Osteocyte (in vitro differentiated cells): ENCODE results near the gene NMRAL1. TPM values are rescaled to one million over a fixed set of nuclear protein-coding genes. Genes with fewer than 3 reads are reported as not detected.

ENCODE experiments used
- DNase-seq: peaks from one replicate; pipeline ENCODE4 v3.0.0; 2021; ENCODE audit warnings: mixed read lengths; ENCODE audit not compliant: unreplicated experiment; ENCODE audit errors: extremely low spot score
- H3K27ac Mint-ChIP-seq: one replicate; pipeline ENCODE4 v1.8.0; 2021; ENCODE audit warnings: mild to moderate bottlenecking, mixed read lengths; ENCODE audit not compliant: unreplicated experiment
- H3K27me3 Mint-ChIP-seq: one replicate; pipeline ENCODE4 v1.8.0; 2021; ENCODE audit warnings: mixed read lengths; ENCODE audit not compliant: unreplicated experiment
- H3K36me3 Mint-ChIP-seq: one replicate; pipeline ENCODE4 v1.8.0; 2021; ENCODE audit warnings: mixed read lengths; ENCODE audit not compliant: unreplicated experiment
- H3K4me1 Mint-ChIP-seq: one replicate; pipeline ENCODE4 v1.8.0; 2021; ENCODE audit warnings: mixed read lengths; ENCODE audit not compliant: unreplicated experiment
- H3K4me3 Mint-ChIP-seq: one replicate; pipeline ENCODE4 v1.8.0; 2021; ENCODE audit warnings: mild to moderate bottlenecking, moderate library complexity, mixed read lengths; ENCODE audit not compliant: unreplicated experiment
- H3K9me3 Mint-ChIP-seq: one replicate; pipeline ENCODE4 v1.8.0; 2021; ENCODE audit warnings: mixed read lengths; ENCODE audit not compliant: unreplicated experiment
- total RNA-seq: library from RNA; stranded (reverse); gene quantifications from 2 replicates; pipeline ENCODE4 v1.2.1, GENCODE V29; 2021
- TF ChIP-seq, protein P1 (sequence below): fragments of 200-600 bp; sonication (generic); IDR thresholded peaks from 2 replicates; pipeline ENCODE4 v1.5.0; 2021; ENCODE audit warnings: antibody characterized with exemption, mild to moderate bottlenecking, moderate library complexity

The NMRAL1 gene
- total RNA-seq, 1 donor from 2014 or later = 55.0 TPM

DNA sequence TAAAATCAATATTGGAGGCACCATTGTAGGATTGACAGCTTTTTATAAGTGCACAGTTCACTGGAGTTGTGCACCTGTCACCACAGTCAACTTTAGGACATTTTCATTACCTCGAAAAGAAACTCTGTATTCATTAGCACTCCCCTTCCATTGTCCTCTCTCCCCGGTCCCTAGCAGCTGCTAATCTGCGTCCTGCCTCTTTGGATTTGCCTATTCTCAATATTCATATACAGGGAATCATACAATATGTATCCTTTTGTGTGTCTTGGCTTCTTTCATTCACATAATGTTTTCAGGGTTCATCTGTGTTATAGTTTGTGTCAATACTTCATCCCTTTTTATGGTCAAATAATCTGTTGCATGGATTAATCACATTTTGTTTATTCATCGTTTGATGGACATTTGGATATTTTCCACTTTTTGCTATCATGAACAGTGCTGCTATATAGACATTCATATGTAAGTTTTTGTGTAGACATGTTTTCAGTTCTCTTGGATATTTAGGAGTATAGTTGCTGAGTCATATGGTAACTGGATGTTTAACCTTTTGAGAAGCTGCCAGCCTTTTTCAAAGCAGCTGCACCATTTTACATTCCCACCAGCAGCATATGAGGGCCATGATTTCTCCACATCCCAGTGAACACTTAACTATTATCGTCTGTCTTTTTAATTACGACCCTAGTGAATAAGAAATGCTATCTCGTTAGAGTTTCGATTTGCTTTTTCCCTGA, 38.9 kb downstream of the NMRAL1 start:
- Mint-ChIP-seq H3K4me3 (no peak overlapping the region), H3K4me1 (no peaks in the 10 kb centered on the region), H3K27me3 (no peaks in the 10 kb centered on the region), H3K36me3 (peaks cover 22% of the 10 kb centered on the region), H3K27ac (peak overlapping the region; percentile 9), H3K9me3 (no peaks in the 10 kb centered on the region)
- no peak for DNase-seq
- TF ChIP-seq, protein P1, sequence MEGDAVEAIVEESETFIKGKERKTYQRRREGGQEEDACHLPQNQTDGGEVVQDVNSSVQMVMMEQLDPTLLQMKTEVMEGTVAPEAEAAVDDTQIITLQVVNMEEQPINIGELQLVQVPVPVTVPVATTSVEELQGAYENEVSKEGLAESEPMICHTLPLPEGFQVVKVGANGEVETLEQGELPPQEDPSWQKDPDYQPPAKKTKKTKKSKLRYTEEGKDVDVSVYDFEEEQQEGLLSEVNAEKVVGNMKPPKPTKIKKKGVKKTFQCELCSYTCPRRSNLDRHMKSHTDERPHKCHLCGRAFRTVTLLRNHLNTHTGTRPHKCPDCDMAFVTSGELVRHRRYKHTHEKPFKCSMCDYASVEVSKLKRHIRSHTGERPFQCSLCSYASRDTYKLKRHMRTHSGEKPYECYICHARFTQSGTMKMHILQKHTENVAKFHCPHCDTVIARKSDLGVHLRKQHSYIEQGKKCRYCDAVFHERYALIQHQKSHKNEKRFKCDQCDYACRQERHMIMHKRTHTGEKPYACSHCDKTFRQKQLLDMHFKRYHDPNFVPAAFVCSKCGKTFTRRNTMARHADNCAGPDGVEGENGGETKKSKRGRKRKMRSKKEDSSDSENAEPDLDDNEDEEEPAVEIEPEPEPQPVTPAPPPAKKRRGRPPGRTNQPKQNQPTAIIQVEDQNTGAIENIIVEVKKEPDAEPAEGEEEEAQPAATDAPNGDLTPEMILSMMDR = no peak

DNA sequence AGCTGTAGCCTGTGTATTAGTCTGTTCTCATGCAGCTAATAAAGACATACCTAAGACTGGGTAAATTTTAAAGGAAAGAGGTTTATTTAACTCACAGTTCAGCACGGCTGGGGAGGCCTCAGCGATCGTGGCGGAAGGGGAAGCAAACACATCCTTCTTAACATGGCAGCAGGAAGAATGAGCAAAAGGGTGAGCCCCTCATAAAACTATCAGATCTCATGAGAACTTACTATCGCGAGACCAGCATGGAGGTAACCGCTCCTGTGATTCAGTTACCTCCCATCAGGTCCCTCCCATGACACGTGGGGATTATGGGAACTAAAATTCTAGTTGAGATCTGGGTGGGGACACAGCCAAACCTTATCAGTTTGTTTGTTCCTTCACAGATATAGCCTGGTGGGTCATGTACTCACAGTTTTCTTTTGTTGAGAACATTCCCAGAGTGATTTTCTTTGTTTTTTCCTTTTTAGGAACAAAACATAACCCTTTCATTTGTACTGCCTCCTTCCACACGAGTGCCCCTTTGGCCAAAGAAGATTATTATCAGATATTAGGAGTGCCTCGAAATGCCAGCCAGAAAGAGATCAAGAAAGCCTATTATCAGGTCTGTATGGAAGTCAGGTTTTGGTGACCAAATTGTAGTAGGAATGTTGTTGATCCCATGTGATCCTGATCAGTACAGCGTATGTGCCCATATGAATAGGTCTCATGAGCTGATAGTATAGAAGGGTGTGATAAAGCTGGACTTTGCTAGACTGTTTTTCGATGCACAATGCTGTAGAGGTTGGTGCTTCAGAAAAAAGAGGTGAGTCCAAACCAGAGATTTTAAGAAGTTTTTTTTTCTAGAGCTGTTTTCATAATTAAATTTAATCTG, 40.3 kb downstream of the NMRAL1 start:
- Mint-ChIP-seq H3K36me3 (peaks cover 20% of the 10 kb centered on the region), H3K27me3 (no peaks in the 10 kb centered on the region), H3K9me3 (no peaks in the 10 kb centered on the region), H3K4me3 (no peak overlapping the region), H3K27ac (no peak overlapping the region), H3K4me1 (no peaks in the 10 kb centered on the region)
- TF ChIP-seq, protein P1 = no peak
- no peak for DNase-seq

DNA sequence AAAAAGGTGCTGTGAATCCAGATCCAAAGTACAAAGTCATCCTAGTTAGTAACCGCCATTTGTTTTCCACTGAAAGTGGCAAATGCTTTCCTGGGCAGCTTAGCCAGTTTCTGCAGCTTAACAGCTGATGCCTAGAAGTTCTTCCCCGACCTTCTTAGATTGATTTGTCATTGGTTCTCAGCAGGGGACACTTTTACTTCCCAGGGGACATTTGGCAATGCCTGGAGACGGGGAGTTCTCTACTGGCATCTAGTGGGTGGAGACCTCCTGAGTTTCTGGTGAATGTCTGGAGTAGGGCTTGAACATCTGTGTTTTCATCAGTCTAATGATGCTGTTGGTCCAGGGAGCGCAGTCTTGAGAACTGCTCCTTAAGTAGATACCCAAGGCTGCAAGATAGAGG, 41.2 kb downstream of the NMRAL1 start:
- no peak overlapping the region for H3K4me3 Mint-ChIP-seq
- H3K4me1 Mint-ChIP-seq = no peaks in the 10 kb centered on the region
- no peaks in the 10 kb centered on the region for H3K9me3 Mint-ChIP-seq
- TF ChIP-seq, protein P1 = no peak
- DNase-seq = no peak
- H3K36me3 Mint-ChIP-seq = peaks cover 16% of the 10 kb centered on the region
- no peak overlapping the region for H3K27ac Mint-ChIP-seq
- H3K27me3 Mint-ChIP-seq = no peaks in the 10 kb centered on the region

DNA sequence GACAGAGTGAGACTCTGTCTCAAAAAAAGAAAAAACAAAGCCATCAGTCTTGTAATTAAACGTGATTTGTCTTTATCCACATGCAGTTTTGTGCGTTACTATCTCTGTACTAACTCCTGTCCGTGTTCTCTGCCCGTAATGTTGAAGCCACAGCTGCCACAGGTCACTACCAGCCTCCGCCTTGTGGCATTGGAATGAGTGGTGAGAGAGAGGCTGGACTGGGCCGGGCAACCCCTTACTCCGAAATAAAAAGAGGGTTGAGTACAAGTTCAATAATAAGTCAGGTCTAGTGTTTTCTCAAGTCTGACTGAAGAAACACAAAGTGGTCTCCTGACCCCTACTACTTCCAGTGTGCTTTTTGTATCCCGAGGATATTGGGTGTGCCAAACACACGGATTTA, 43.4 kb downstream of the NMRAL1 start:
- peaks cover 14% of the 10 kb centered on the region for H3K4me1 Mint-ChIP-seq
- H3K27ac Mint-ChIP-seq = no peak overlapping the region
- peaks cover 6% of the 10 kb centered on the region for H3K36me3 Mint-ChIP-seq
- H3K27me3 Mint-ChIP-seq = no peaks in the 10 kb centered on the region
- TF ChIP-seq, protein P1 = no peak
- H3K9me3 Mint-ChIP-seq = no peaks in the 10 kb centered on the region
- DNase-seq = no peak
- H3K4me3 Mint-ChIP-seq = no peak overlapping the region

DNA sequence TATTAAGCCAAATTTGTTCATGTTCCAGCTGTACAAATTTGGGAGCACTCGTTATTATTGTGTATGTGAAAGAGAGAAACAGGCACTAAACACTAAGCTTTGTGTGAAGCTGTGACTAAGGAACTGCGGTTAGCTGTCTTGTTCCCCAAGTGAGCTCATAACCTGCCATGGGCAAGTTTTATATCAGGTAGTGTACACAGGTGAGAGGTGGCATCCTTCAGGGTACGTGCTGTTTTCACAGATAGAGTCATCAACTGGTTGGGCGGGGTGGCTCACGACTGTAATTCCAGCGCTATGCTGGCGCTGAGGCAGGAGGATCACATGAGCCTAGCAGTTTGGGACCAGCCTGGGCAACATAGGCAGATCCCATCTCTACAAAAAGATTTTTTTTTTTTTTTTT, 45.9 kb downstream of the NMRAL1 start:
- H3K36me3 Mint-ChIP-seq = peaks cover 1% of the 10 kb centered on the region
- H3K27ac Mint-ChIP-seq = no peak overlapping the region
- no peak for DNase-seq
- no peaks in the 10 kb centered on the region for H3K27me3 Mint-ChIP-seq
- H3K4me3 Mint-ChIP-seq = peak overlapping the region; percentile 6
- H3K9me3 Mint-ChIP-seq = no peaks in the 10 kb centered on the region
- TF ChIP-seq, protein P1 = no peak
- H3K4me1 Mint-ChIP-seq = peaks cover 20% of the 10 kb centered on the region
